HPDE6-E6E7 (cell line): ENCODE results near the gene RITA1.

Experiments used
- DNase-seq: peaks from one replicate; pipeline ENCODE4 v3.0.0; 2011; ENCODE audit warnings: missing footprints; ENCODE audit errors: extremely low spot score

The RITA1 gene

GRCh38 chr12:113228394-113229028 is 43.0 kb downstream of the RITA1 start:
- no peak for DNase-seq

DNA sequence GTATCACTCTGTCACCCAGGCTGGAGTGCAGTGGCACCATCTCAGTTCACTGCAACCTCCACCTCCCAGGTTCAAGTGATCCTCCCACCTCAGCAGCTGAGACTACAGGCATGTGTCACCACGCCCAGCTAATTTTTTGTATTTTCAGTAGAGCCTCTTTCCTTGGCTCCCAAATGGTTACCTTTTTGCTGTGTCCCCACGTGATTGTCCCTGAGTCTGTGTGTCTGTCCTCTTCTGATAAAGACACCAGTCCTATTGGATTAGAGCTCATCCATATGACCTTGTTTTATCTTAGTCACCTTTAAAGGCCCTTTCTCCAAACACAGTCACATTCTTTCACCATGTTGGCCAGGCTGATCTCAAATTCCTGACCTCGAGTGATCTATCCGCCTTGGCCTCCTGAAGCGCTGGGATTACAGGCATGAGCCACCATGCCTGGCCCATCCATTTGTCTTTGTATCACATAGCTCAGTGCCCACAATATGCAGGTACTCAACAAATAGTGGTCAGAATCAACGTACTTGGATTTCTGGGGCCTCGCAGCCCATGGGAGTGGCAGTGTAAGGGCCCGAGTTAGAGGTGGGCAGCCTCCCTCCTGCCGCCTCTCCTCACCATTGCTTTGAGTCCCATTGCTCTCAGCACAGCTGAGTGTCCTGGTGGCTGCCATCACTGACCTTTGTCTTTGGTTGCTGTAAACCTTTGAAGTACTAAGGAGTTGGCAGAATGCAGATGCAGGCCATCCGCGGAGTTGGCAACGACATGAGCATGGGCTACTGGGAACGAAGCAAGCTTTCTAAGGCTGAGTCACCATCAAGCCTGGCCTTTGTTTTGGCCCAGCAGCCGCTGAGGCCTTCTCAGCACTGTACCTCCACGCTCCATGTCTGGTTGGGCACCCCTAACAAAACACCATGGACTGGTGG is 45.1 kb downstream of the RITA1 start:
- DNase-seq, result no peak

DNA sequence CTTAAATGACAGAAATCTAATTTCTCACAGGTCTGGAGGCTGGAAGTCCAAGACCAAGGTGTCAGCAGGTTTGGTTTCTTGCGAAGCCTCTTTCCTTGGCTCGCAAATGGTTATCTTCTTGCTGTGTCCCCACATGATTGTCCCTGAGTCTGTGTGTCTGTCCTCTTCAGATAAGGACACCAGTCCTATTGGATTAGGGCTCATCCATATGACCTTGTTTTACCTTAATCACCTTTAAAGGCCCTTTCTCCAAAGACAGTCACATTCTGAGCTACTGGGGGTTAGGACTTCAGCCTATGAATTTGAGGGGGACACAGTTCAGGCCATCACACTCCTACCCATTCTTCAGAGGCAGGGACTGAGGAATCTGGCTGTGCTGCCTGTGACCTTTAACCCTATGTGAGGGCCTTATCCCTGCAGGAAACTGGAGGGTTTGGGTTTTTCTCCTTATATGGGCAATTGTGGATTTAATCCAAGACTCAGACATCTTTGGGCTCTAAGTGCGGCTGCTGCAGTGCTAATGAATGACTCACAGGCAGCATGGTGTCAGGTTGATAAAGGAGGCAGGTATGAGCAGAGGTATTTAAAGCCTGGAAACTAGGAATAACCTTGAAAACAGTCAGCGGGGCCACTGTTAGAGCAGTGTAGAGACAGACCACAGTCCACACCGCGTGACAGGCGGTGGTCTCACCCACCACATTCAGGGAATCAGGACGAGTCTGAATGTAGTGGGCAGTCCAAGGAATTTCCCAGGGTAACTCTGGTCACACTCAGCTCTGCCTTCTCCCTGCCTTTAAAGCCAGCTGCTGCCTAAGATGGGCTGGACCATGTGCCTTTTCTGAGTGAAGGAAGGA is 45.9 kb downstream of the RITA1 start:
- peak; percentile 86 for DNase-seq

- DNase-seq, result no peak
These were observed 46.7 kb downstream of the RITA1 start for GRCh38 chr12:113232089-113232839.

DNA sequence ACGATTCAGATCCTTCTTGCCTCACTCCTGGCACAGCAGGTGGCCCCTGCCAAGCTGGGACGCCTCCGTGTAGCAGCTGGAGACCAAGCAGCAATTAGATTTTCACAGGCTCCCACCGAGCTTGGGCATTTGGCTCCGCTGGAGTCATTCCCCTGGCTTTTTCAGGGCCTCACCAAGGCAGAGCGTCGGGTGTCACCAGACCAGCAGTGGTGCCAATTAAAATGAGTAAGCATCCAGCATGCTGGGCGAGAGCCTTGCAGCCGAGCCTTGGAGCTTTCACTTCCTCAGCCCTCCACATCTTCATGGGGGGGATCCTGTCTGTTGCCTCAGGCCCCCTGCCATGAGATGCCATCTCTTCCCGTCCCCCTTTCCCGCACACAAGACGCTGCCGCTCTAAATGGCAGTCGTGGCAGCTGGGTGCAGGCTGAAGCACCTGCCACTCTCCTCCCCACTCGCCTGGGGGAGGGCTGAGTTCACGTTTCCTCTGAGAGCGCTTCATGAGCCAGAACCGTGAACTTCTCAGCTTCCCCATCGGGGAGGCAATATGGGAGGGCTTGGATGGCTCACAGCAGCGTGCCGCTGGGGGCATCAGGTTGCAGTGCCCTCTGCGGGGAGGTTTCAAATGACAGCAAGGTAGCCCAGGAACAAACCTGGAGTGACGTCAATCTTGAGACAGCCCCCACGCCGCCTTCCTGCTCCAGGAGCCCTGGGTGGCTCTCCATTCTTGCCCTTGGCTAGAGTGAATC is 47.5 kb downstream of the RITA1 start:
- no peak for DNase-seq

DNA sequence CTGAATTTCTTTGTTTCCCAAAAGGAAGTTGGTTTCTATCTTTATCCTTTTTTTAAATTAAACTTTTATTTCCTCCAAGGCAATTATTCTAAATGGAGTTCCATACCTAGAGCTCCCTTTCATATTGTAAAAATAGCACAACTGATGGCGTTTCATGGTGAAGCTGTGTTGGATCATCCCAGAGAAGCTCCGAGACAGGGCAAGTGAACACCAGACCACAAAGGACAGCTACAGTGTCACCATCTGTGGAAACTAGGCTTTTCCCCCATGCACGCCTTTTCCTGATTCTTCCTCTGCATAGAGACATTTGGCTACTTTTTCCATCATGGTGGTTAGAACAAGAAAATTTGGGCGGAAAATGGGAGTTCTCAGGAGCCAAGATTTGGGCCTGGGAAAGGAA is 48.4 kb downstream of the RITA1 start:
- no peak for DNase-seq

DNA sequence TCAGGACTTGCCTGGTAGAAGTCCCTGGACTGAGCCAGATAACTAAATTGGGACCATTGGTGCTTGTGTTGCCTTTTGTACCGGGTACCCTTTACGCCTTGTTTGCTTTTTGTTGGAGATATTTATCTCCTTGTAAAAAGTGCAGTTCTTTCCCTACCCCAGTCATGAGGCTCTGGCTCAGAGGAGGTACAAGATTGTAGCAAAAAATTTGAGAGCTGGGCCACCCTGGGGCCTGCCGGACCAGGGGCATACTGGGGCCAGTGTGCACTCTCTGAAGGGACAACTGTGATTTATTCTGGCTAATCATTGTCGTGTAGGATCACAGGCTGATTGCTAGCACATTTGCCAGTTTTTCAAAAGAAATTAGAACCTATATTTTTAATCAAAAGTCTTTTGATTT is 49.0 kb downstream of the RITA1 start:
- no peak for DNase-seq

DNA sequence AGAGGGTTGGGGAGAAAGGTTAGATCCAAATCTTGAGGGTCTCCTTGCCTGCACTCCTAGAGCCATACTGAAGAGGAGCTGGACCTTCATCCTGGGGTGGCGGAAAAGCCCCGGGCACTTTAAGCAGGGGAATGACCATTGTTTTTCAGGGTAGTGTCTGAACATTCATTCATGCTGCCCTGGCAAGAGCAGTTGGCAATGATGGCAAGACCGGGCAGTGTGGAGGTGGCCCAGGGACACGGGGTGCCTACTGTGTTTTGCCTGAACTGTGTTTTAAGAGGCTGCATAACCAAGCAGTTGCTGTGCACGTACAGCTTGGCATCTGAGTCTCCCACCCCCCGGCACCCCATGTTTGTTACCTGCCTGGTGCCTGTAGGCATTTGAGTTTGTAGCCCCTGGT is 50.5 kb downstream of the RITA1 start:
- no peak for DNase-seq

GRCh38 chr12:113236539-113237399 is 51.2 kb downstream of the RITA1 start:
- DNase-seq, result no peak

DNA sequence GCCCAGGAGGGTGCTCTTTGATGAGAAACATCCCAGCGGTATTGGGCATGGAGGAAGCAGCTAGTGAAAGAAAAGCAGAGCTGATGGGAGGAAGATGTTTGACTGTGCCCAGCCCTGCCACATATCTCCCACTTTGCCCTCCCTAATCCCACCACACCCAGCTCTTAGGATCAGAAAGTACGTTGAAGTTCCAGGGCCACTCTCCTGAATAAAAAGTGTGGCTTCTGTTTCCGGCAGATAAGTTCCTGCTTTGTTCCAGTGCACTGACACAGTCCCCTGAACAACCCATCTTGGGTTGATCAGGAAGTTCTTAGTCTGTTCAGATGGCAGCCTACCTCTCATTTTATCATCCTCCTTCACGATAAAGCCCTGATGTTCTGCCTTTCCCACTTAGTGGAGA is 52.2 kb downstream of the RITA1 start:
- DNase-seq, result no peak

- DNase-seq, result no peak
These were observed 52.8 kb downstream of the RITA1 start for GRCh38 chr12:113238309-113238708.

GRCh38 chr12:113239288-113239771 is 53.8 kb downstream of the RITA1 start:
- no peak for DNase-seq

DNA sequence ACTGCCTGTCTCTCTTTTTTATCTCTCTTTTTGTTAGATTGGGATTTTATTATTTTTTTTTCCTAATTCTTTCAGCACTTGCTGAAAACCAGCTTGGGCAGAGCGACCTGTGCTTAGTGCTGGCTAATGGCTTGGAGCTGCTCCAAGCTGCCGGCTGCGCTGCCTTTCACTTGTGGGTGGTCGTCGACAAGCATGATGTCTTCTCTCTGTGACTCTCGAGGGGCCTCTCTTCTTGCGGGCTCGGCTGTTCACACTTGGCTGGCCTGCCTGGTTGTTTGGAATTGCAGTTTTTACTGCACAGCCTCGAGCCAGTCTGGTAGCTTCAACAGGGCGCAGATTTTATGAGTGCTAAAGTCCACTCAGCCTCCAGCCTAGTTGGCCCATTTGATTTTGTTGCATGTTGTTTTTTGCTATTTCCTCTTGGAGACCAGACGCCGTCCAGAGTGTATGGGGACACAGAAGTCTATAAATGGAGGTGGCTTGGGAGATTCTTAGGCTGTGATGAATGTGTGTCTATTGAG is 54.4 kb downstream of the RITA1 start:
- no peak for DNase-seq

- DNase-seq, result no peak
These were observed 54.9 kb downstream of the RITA1 start for GRCh38 chr12:113240395-113240794.

DNA sequence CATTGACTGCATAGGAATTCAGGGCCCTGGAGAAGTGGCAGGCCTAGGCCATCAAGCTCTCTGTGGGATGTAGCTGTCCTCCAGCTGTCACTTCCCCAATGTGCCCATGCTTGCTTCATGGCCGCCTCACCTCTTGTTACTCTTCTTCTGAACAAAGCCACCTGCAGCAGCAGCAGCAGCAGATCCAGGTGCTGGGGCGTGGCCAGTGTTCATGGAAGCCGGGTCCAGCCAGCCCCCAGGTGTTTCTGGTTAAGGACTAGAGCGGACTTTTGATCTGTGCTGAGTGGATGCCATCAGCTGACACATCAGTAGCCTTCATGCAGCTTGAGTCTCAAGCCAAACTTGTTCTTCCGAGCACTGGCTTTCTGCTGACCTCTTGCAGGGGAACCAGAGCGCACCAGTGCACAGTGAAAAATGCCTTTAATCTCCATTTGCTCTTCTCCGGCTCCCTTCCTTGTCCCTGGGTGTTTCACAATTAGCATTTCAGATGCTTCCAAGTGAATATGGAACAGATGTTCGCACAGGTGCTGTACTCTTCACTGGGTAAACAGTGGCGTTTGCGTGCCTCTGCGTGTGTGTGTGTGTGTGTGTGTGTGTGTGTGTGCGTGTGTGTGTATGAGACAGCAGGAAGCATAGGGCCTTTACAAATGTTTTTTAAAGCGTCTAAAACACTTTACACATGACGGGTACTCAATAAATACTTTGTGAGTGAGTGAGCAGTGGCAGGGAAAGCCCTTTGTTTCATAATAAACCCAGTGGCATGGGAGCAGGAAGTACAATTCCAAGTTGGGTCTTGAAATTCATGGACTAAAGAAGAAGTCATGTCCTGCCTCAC is 55.9 kb downstream of the RITA1 start:
- peak; percentile 80 for DNase-seq
